ENCODE results near the gene PDZD2. TPM values are rescaled to one million over a fixed set of nuclear protein-coding genes. Genes with fewer than 3 reads are reported as not detected.

Gene PDZD2
- total RNA-seq, 1 donor from 2014 or later: 6.7 TPM

- no peak for TF ChIP-seq CTCF (IDR thresholded peaks at IDR 0.05; ENCODE audit: insufficient read depth, low read length, poor library complexity, severe bottlenecking)
- no peak for DNase-seq (ENCODE audit: low read depth)
- no peaks in the 10 kb centered on the region for H3K27me3 ChIP-seq (ENCODE audit: control insufficient read depth, insufficient read depth, low read length)
- H3K36me3 ChIP-seq (ENCODE audit: control insufficient read depth, insufficient read depth, low read length): peaks cover 2% of the 10 kb centered on the region
- H3K4me3 ChIP-seq (ENCODE audit: low read depth, low read length): no peak overlapping the region
Measured at GRCh38 chr5:32130865-32131264, 491.9 kb downstream of the PDZD2 start.

- no peak for TF ChIP-seq CTCF (IDR thresholded peaks at IDR 0.05; ENCODE audit: insufficient read depth, low read length, poor library complexity, severe bottlenecking)
- H3K36me3 ChIP-seq (ENCODE audit: control insufficient read depth, insufficient read depth, low read length): no peaks in the 10 kb centered on the region
- H3K27me3 ChIP-seq (ENCODE audit: control insufficient read depth, insufficient read depth, low read length): no peaks in the 10 kb centered on the region
- no peak overlapping the region for H3K4me3 ChIP-seq (ENCODE audit: low read depth, low read length)
- no peak for DNase-seq (ENCODE audit: low read depth)
Measured at GRCh38 chr5:32131604-32132003, 492.7 kb downstream of the PDZD2 start.

GRCh38 chr5:32132757-32133156 lies 493.8 kb downstream of the PDZD2 start:
- Histone ChIP-seq H3K4me3 (ENCODE audit: low read depth, low read length) (no peak overlapping the region), H3K27me3 (ENCODE audit: control insufficient read depth, insufficient read depth, low read length) (no peaks in the 10 kb centered on the region), H3K36me3 (ENCODE audit: control insufficient read depth, insufficient read depth, low read length) (no peaks in the 10 kb centered on the region)
- DNase-seq (ENCODE audit: low read depth): no peak
- TF ChIP-seq CTCF (IDR thresholded peaks at IDR 0.05; ENCODE audit: insufficient read depth, low read length, poor library complexity, severe bottlenecking): no peak

- Histone ChIP-seq H3K4me3 (ENCODE audit: low read depth, low read length) (no peak overlapping the region), H3K36me3 (ENCODE audit: control insufficient read depth, insufficient read depth, low read length) (no peaks in the 10 kb centered on the region), H3K27me3 (ENCODE audit: control insufficient read depth, insufficient read depth, low read length) (no peaks in the 10 kb centered on the region)
- TF ChIP-seq CTCF (IDR thresholded peaks at IDR 0.05; ENCODE audit: insufficient read depth, low read length, poor library complexity, severe bottlenecking): no peak
- DNase-seq (ENCODE audit: low read depth): no peak
Measured at GRCh38 chr5:32135086-32135485, 496.2 kb downstream of the PDZD2 start.

GRCh38 chr5:32136342-32136741 lies 497.4 kb downstream of the PDZD2 start:
- H3K36me3 ChIP-seq (ENCODE audit: control insufficient read depth, insufficient read depth, low read length): no peaks in the 10 kb centered on the region
- H3K4me3 ChIP-seq (ENCODE audit: low read depth, low read length): no peak overlapping the region
- DNase-seq (ENCODE audit: low read depth): no peak
- no peak for TF ChIP-seq CTCF (IDR thresholded peaks at IDR 0.05; ENCODE audit: insufficient read depth, low read length, poor library complexity, severe bottlenecking)
- H3K27me3 ChIP-seq (ENCODE audit: control insufficient read depth, insufficient read depth, low read length): no peaks in the 10 kb centered on the region

GRCh38 chr5:32138839-32139493 lies 500.0 kb downstream of the PDZD2 start:
- DNase-seq (ENCODE audit: low read depth): no peak
- H3K36me3 ChIP-seq (ENCODE audit: control insufficient read depth, insufficient read depth, low read length): no peaks in the 10 kb centered on the region
- no peak overlapping the region for H3K4me3 ChIP-seq (ENCODE audit: low read depth, low read length)
- no peak for TF ChIP-seq CTCF (IDR thresholded peaks at IDR 0.05; ENCODE audit: insufficient read depth, low read length, poor library complexity, severe bottlenecking)
- no peaks in the 10 kb centered on the region for H3K27me3 ChIP-seq (ENCODE audit: control insufficient read depth, insufficient read depth, low read length)

Measured in kidney epithelial cell (primary cell).